Transverse colon (tissue), 4 donors: ENCODE results near the gene ATF4.

Experiments
- CTCF ChIP-seq, 5 experiments: fragments of 200-600 bp in 3 of 5; fragments of 450-650 bp in 2 of 5; sonication (generic) in 3 of 5; IDR thresholded peaks; 1 replicate in 2 of 5; 2 replicates in 3 of 5; pipeline ENCODE4 v1.5.1; 2016 to 2017; ENCODE audit warnings: antibody characterized with exemption in 5 of 5, inconsistent platforms in 3 of 5, mild to moderate bottlenecking in 2 of 5, moderate library complexity in 1 of 5
- EP300 ChIP-seq: sonication (generic); formaldehyde crosslinking; IDR thresholded peaks from one replicate; pipeline ENCODE4 v1.6.1; 2017; ENCODE audit warnings: antibody characterized with exemption, low read depth
- POLR2A ChIP-seq: fragments of 450-650 bp; IDR thresholded peaks from one replicate; pipeline ENCODE4 v1.6.1; 2016; ENCODE audit warnings: antibody characterized with exemption, mild to moderate bottlenecking, moderate library complexity
- POLR2AphosphoS5 ChIP-seq, 3 donors: sonication (generic); formaldehyde crosslinking; IDR thresholded peaks; one replicate each; pipeline ENCODE4 v1.6.1; 2016; ENCODE audit warnings: antibody characterized with exemption in 3 of 3

GRCh38 chr22:39547587-39547947, 27.2 kb downstream of the ATF4 start:
- no peak for TF ChIP-seq EP300
- TF ChIP-seq POLR2AphosphoS5 (IDR thresholded peaks at IDR 0.05), result no peak
- TF ChIP-seq CTCF (IDR thresholded peaks at IDR 0.05), result no peak
- no peak for TF ChIP-seq POLR2A
